ENCODE data around the gene KSR1. TPM values are rescaled to one million over a fixed set of nuclear protein-coding genes. Genes with fewer than 3 reads are reported as not detected.

Gene KSR1
- total and polyA plus RNA-seq, 10 of the 15 experiments (the other 5 are each of a cell fraction or from before 2014, with no cell fraction given) = 0.97 to 66.6 (median 22.9) TPM

GRCh38 chr17:27475070-27475673 is 18.9 kb downstream of the KSR1 start (continued):
- TF ChIP-seq SIN3A (IDR thresholded peaks at IDR 0.05; ENCODE audit: low read depth, low read length) (no peak), BCLAF1 (IDR thresholded peaks at IDR 0.05) (no peak), MEF2A (IDR thresholded peaks at IDR 0.05; ENCODE audit: insufficient read depth, low read depth, low read length) (no peak), SUZ12 (IDR thresholded peaks at IDR 0.05; ENCODE audit: unreplicated experiment) (no peak), MTA2 (IDR thresholded peaks at IDR 0.05; ENCODE audit: low read depth) (peak; percentile 23; the same call in 1 of the 2 replicates), NKRF (conservative IDR thresholded peaks at IDR 0.05) (no peak), EP300 (IDR thresholded peaks at IDR 0.05; ENCODE audit: borderline replicate concordance in 1 of 2, control insufficient read depth in 1 of 2, low read depth in 2 of 2, low read length in 2 of 2) (no peak), ZNF592 (IDR thresholded peaks at IDR 0.05) (no peak), SUPT20H (IDR thresholded peaks at IDR 0.05; ENCODE audit: borderline replicate concordance, control insufficient read depth, low read depth, low read length) (no peak), ZNF622 (IDR thresholded peaks at IDR 0.05) (no peak), CHD2 (IDR thresholded peaks at IDR 0.05; ENCODE audit: borderline replicate concordance, low read depth, low read length) (no peak), ZNF687 (IDR thresholded peaks at IDR 0.05) (no peak), LARP7 (IDR thresholded peaks at IDR 0.05) (no peak), CHD1 (IDR thresholded peaks at IDR 0.05; ENCODE audit: low read depth, low read length) (no peak)

Data from GM12878 (cell line).